Calu3 (cell line): Measurements from ENCODE around the gene PAIP1. TPM values are rescaled to one million over a fixed set of nuclear protein-coding genes. Genes with fewer than 3 reads are reported as not detected.

Experiments used
- BruUV-seq: library from RNA; stranded (reverse); fragments of 400-500 nt; replicated peaks from 2 replicates; lab custom pipeline; 2021; lab: Mats Ljungman, UMichigan
- CTCF ChIA-PET: fragments of 300-600 bp; sonication (Branson Sonifier 250); formaldehyde crosslinking; loops from one replicate; lab custom pipeline; 2022; ENCODE audit warnings: antibody characterized with exemption; lab: Charles Lee
- DNase-seq: peaks from one replicate; pipeline ENCODE4 v3.0.0; 2022
- H3K27ac Mint-ChIP-seq: one replicate; pipeline ENCODE4 v1.8.0; 2022; ENCODE audit warnings: mixed read lengths; ENCODE audit not compliant: unreplicated experiment
- H3K27me3 Mint-ChIP-seq: one replicate; pipeline ENCODE4 v1.8.0; 2022; ENCODE audit warnings: mixed read lengths; ENCODE audit not compliant: unreplicated experiment
- H3K36me3 Mint-ChIP-seq: one replicate; pipeline ENCODE4 v1.8.0; 2022; ENCODE audit warnings: mild to moderate bottlenecking, moderate library complexity, mixed read lengths; ENCODE audit not compliant: insufficient read depth, unreplicated experiment
- H3K4me1 Mint-ChIP-seq: one replicate; pipeline ENCODE4 v1.8.0; 2022; ENCODE audit warnings: mild to moderate bottlenecking, low read depth, mixed read lengths; ENCODE audit not compliant: unreplicated experiment
- H3K4me3 Mint-ChIP-seq: one replicate; pipeline ENCODE4 v1.8.0; 2022; ENCODE audit warnings: mild to moderate bottlenecking, low read depth, moderate library complexity, mixed read lengths; ENCODE audit not compliant: unreplicated experiment
- H3K9me3 Mint-ChIP-seq: one replicate; pipeline ENCODE4 v1.8.0; 2022; ENCODE audit warnings: low read depth, mixed read lengths; ENCODE audit not compliant: unreplicated experiment
- CTCF ChIP-seq: fragments of 200-600 bp; IDR thresholded peaks from one replicate; pipeline ENCODE4 v1.8.0; 2022; ENCODE audit warnings: antibody characterized with exemption; ENCODE audit not compliant: unreplicated experiment
- intact Hi-C: fragments of 100-400 bp; cut with micrococcal nuclease; formaldehyde crosslinking; loops from one replicate; pipeline ENCODE4 v1.10.0; 2022; ENCODE audit not compliant: unreplicated experiment
- total RNA-seq: library from RNA; stranded (reverse); gene quantifications from 2 replicates; pipeline ENCODE4 v1.2.3, GENCODE V29; 2022

The PAIP1 gene
- total RNA-seq, 1 experiment from 2014 or later: 97.4 TPM

- Mint-ChIP-seq H3K9me3 (no peaks in the 10 kb centered on the region), H3K27me3 (no peaks in the 10 kb centered on the region), H3K4me1 (no peaks in the 10 kb centered on the region), H3K27ac (no peak overlapping the region), H3K36me3 (no peaks in the 10 kb centered on the region), H3K4me3 (no peak overlapping the region)
- DNase-seq: no peak
- no TSS peak for BruUV-seq
- CTCF ChIA-PET: no interaction called here
- intact Hi-C loops: no loop called here
- TF ChIP-seq CTCF: no peak
Measured at GRCh38 chr5:43590700-43591099, 33.8 kb upstream of the PAIP1 start.

GRCh38 chr5:43589310-43589709, 32.4 kb upstream of the PAIP1 start:
- no peak for TF ChIP-seq CTCF
- Mint-ChIP-seq H3K4me3 (no peak overlapping the region), H3K27ac (no peak overlapping the region), H3K4me1 (no peaks in the 10 kb centered on the region), H3K36me3 (no peaks in the 10 kb centered on the region), H3K27me3 (no peaks in the 10 kb centered on the region), H3K9me3 (no peaks in the 10 kb centered on the region)
- CTCF ChIA-PET: interaction anchor here (0.6 kb wide), 1 partner anchor 91 kb away, joined by 3 read pairs; no protein-coding TSS in a partner anchor
- no TSS peak for BruUV-seq
- intact Hi-C loops: no loop called here
- no peak for DNase-seq

GRCh38 chr5:43588842-43589241, 32.0 kb upstream of the PAIP1 start:
- no peak for TF ChIP-seq CTCF
- Mint-ChIP-seq H3K4me3 (no peak overlapping the region), H3K36me3 (no peaks in the 10 kb centered on the region), H3K27me3 (no peaks in the 10 kb centered on the region), H3K9me3 (no peaks in the 10 kb centered on the region), H3K4me1 (no peaks in the 10 kb centered on the region), H3K27ac (no peak overlapping the region)
- no peak for DNase-seq
- intact Hi-C loops: no loop called here
- BruUV-seq: no TSS peak
- CTCF ChIA-PET: no interaction called here

GRCh38 chr5:43584166-43584699, 27.4 kb upstream of the PAIP1 start:
- H3K27me3 Mint-ChIP-seq: no peaks in the 10 kb centered on the region
- BruUV-seq: no TSS peak
- no peak for TF ChIP-seq CTCF
- no peaks in the 10 kb centered on the region for H3K9me3 Mint-ChIP-seq
- H3K27ac Mint-ChIP-seq: no peak overlapping the region
- no peak overlapping the region for H3K4me3 Mint-ChIP-seq
- no peak for DNase-seq
- H3K36me3 Mint-ChIP-seq: no peaks in the 10 kb centered on the region
- intact Hi-C loops: no loop called here
- peaks cover 9% of the 10 kb centered on the region for H3K4me1 Mint-ChIP-seq
- CTCF ChIA-PET: no interaction called here
